K562 (cell line): ENCODE measurements around the gene FOSL2.

Source experiments
- AFF4 ChIP-seq: sonication (generic); formaldehyde crosslinking; IDR thresholded peaks from 2 replicates; pipeline ENCODE4 v1.8.0; 2023; ENCODE audit warnings: mild to moderate bottlenecking, missing genetic modification reagents
- ARNT ChIP-seq, 2 experiments: fragments of 450-650 bp; IDR thresholded peaks; 2 replicates each; pipeline ENCODE4 v1.6.1; 2016; ENCODE audit warnings: mild to moderate bottlenecking in 1 of 2
- CBX2 ChIP-seq: fragments of 200-600 bp; sonication (generic); IDR thresholded peaks from one replicate; pipeline ENCODE4 v1.6.1; 2012; ENCODE audit warnings: mild to moderate bottlenecking, low read length, inconsistent platforms; ENCODE audit not compliant: insufficient read depth, poor library complexity, severe bottlenecking
- CEBPB ChIP-seq: fragments of 450-650 bp; IDR thresholded peaks from 2 replicates; pipeline ENCODE4 v1.6.1; 2016; ENCODE audit warnings: missing genetic modification characterization, missing compliant biosample characterization
- FOXA1 ChIP-seq: fragments of 450-650 bp; IDR thresholded peaks from 2 replicates; pipeline ENCODE4 v1.6.1; 2016; ENCODE audit warnings: mild to moderate bottlenecking, borderline replicate concordance
- POLR2AphosphoS5 ChIP-seq: IDR thresholded peaks from 2 replicates; pipeline ENCODE4 v1.6.1; 2011; ENCODE audit warnings: mild to moderate bottlenecking, low read depth, low read length, moderate library complexity; ENCODE audit not compliant: control insufficient read depth, insufficient read depth
- SRF ChIP-seq, 2 experiments: fragments of 250-450, 450-650 bp in 1 of 2; sonication (Bioruptor Pico) in 1 of 2; sonication (generic) in 1 of 2; formaldehyde crosslinking; IDR thresholded peaks; 2 replicates each; pipeline versions ENCODE4 v1.5.0 to v1.5.1; 2020 to 2022; ENCODE audit warnings: mild to moderate bottlenecking in 1 of 2, missing genetic modification reagents in 1 of 2
- ZEB2 ChIP-seq: fragments of 450-650 bp; IDR thresholded peaks from 2 replicates; pipeline ENCODE4 v1.6.1; 2016
- TF ChIP-seq, protein P1 (sequence below): sonication (generic); formaldehyde crosslinking; IDR thresholded peaks from 2 replicates; pipeline ENCODE4 v1.8.1; 2023; ENCODE audit warnings: mild to moderate bottlenecking, missing genetic modification reagents
- TF ChIP-seq, protein P2 (sequence below), 3 experiments: IDR thresholded peaks in 2 of 3; conservative IDR thresholded peaks in 1 of 3; 2 replicates each; pipeline ENCODE4 v1.5.1; 2011 to 2012; ENCODE audit warnings: low read length in 3 of 3, mild to moderate bottlenecking in 3 of 3, control low read depth in 2 of 3, improper control_type of control experiment in 1 of 3, inconsistent platforms in 1 of 3, low read depth in 1 of 3, mixed read lengths in 1 of 3, moderate library complexity in 1 of 3; ENCODE audit not compliant: insufficient read depth in 2 of 3
- TF ChIP-seq, protein P3 (sequence below): fragments of 450-650 bp; formaldehyde crosslinking; IDR thresholded peaks from 2 replicates; pipeline ENCODE4 v1.4.0; 2022; ENCODE audit warnings: missing genetic modification characterization
- TF ChIP-seq, protein P4 (sequence below): fragments of 450-650 bp; IDR thresholded peaks from 2 replicates; pipeline ENCODE4 v1.6.1; 2016

GRCh38 chr2:28462122-28462521, 69.5 kb downstream of the FOSL2 start:
- TF ChIP-seq, protein P1, sequence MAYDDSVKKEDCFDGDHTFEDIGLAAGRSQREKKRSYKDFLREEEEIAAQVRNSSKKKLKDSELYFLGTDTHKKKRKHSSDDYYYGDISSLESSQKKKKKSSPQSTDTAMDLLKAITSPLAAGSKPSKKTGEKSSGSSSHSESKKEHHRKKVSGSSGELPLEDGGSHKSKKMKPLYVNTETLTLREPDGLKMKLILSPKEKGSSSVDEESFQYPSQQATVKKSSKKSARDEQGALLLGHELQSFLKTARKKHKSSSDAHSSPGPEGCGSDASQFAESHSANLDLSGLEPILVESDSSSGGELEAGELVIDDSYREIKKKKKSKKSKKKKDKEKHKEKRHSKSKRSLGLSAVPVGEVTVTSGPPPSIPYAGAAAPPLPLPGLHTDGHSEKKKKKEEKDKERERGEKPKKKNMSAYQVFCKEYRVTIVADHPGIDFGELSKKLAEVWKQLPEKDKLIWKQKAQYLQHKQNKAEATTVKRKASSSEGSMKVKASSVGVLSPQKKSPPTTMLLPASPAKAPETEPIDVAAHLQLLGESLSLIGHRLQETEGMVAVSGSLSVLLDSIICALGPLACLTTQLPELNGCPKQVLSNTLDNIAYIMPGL (CRISPR knock-in tag), result no peak
- TF ChIP-seq CBX2 (no peak), ZEB2 (no peak), POLR2AphosphoS5 (no peak), SRF (CRISPR knock-in tag; IDR thresholded peaks at IDR 0.05) (no peak), FOXA1 (no peak), ARNT (IDR thresholded peaks at IDR 0.05) (no peak), CEBPB (tag) (no peak), AFF4 (CRISPR knock-in tag) (no peak)
- TF ChIP-seq, protein P2, sequence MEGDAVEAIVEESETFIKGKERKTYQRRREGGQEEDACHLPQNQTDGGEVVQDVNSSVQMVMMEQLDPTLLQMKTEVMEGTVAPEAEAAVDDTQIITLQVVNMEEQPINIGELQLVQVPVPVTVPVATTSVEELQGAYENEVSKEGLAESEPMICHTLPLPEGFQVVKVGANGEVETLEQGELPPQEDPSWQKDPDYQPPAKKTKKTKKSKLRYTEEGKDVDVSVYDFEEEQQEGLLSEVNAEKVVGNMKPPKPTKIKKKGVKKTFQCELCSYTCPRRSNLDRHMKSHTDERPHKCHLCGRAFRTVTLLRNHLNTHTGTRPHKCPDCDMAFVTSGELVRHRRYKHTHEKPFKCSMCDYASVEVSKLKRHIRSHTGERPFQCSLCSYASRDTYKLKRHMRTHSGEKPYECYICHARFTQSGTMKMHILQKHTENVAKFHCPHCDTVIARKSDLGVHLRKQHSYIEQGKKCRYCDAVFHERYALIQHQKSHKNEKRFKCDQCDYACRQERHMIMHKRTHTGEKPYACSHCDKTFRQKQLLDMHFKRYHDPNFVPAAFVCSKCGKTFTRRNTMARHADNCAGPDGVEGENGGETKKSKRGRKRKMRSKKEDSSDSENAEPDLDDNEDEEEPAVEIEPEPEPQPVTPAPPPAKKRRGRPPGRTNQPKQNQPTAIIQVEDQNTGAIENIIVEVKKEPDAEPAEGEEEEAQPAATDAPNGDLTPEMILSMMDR (IDR thresholded peaks at IDR 0.05 in 2 of 3, conservative IDR thresholded peaks at IDR 0.05 in 1 of 3; ENCODE audit: insufficient read depth in 2 of 3, low read depth in 1 of 3, low read length in 3 of 3), result no peak
- TF ChIP-seq, protein P3, sequence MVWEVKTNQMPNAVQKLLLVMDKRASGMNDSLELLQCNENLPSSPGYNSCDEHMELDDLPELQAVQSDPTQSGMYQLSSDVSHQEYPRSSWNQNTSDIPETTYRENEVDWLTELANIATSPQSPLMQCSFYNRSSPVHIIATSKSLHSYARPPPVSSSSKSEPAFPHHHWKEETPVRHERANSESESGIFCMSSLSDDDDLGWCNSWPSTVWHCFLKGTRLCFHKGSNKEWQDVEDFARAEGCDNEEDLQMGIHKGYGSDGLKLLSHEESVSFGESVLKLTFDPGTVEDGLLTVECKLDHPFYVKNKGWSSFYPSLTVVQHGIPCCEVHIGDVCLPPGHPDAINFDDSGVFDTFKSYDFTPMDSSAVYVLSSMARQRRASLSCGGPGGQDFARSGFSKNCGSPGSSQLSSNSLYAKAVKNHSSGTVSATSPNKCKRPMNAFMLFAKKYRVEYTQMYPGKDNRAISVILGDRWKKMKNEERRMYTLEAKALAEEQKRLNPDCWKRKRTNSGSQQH (CRISPR knock-in tag), result no peak
- TF ChIP-seq, protein P4, sequence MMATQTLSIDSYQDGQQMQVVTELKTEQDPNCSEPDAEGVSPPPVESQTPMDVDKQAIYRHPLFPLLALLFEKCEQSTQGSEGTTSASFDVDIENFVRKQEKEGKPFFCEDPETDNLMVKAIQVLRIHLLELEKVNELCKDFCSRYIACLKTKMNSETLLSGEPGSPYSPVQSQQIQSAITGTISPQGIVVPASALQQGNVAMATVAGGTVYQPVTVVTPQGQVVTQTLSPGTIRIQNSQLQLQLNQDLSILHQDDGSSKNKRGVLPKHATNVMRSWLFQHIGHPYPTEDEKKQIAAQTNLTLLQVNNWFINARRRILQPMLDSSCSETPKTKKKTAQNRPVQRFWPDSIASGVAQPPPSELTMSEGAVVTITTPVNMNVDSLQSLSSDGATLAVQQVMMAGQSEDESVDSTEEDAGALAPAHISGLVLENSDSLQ, result no peak
